GM12892 (cell line): ENCODE results near the gene BACE2.
"Not testable (repeated sequence)": the region's sequence is repeated elsewhere in the genome, so short reads cannot be mapped to it uniquely, and the experiment has no call there.

ENCODE experiments used
- DNase-seq: peaks from one replicate; pipeline ENCODE4 v3.0.0; 2011; ENCODE audit not compliant: insufficient read length
- FAIRE-seq: peaks from 2 replicates; lab custom pipeline; 2011; peaks lifted over from hg19 to GRCh38; lab: Jason Lieb, UNC
- POLR2A ChIP-seq: IDR thresholded peaks from 2 replicates; pipeline ENCODE4 v1.6.1; 2011; ENCODE audit warnings: low read depth, low read length, control low read depth
- POLR2AphosphoS5 ChIP-seq: IDR thresholded peaks from 2 replicates; pipeline ENCODE4 v1.6.1; 2011; ENCODE audit warnings: low read depth, low read length, control low read depth
- TAF1 ChIP-seq: IDR thresholded peaks from 2 replicates; pipeline ENCODE4 v1.6.1; 2011; ENCODE audit warnings: low read depth, mild to moderate bottlenecking, control low read depth, low read length, borderline replicate concordance

BACE2 gene

DNA sequence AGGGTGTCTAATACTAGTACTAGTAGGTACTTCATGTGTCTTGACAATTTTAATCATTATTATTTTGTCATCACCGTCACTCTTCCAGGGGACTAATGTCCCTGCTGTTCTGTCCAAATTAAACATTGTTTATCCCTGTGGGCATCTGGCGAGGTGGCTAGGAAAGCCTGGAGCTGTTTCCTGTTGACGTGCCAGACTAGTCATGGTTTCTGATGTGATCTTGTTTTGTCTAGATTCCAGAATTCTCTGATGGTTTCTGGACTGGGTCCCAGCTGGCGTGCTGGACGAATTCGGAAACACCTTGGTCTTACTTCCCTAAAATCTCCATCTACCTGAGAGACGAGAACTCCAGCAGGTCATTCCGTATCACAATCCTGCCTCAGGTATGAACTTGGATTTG lies 82.6 kb downstream of the BACE2 start:
- DNase-seq: no peak

DNA sequence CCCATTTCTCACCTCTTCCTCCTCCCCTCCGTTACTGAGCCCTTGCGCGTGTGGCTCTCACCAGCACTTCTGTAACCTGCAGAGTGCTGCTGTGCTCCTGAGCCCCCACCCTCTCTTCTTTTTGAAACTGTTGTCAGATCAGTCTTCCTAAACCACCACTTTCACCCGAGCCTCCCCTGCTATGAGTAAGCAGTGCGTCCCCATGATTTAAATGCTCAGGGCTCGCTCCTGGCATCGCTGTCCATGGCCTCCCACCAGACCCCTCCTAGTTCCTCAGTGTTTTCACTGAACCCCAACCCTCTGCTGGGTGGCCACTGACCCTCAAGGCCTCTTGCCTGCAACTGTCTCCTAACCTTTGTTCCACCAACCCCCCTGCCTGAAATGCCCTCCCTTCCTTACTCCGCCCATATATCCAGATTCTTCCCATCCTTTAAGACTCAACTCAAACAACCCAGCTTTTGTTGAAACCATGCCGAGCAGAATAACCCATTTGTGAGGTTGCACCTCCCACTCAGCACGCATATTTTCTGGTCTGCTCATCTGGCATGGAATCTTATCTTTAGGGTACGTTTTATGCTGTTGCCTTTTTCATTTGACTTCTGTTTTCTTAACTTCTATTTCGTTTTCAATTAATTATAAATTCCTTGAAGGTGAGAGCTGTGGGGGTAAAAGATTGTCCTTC lies 84.1 kb downstream of the BACE2 start:
- TF ChIP-seq TAF1: no peak
- FAIRE-seq: no peak
- DNase-seq: no peak

More for the DNA sequence above, 82.6 kb downstream of the BACE2 start:
- no peak for TF ChIP-seq POLR2A
- TF ChIP-seq TAF1: no peak
- TF ChIP-seq POLR2AphosphoS5: no peak
- no peak for FAIRE-seq

DNA sequence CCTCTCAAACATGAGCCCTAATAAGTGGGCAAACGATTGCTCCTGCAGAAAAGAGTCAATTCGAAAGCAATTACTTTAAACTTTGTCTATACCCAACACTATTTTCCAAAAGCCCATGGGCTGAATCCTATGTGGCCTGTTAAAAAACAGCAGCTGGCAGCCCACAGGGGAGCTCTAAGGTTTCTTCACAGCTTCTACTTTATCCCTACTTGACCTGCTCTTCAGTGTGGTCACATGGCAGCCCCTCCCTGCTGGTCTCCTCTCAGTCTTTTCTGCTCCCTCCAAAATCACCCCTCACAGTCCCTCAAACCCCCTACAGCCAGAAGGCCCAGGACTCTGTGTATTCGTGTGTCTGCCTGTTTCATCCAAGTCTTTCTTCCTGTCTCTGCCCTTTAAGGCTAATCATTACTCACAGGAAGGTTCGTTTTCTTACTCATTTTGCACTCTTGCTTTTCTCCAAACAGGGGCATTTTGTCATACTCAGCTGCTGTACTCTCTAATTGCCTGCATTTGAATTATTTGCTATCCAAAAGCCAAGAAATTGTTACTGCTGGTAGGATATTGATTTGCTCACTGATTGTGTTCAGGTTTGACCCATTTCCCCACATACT lies 86.2 kb downstream of the BACE2 start:
- DNase-seq: no peak
- no peak for FAIRE-seq

DNA sequence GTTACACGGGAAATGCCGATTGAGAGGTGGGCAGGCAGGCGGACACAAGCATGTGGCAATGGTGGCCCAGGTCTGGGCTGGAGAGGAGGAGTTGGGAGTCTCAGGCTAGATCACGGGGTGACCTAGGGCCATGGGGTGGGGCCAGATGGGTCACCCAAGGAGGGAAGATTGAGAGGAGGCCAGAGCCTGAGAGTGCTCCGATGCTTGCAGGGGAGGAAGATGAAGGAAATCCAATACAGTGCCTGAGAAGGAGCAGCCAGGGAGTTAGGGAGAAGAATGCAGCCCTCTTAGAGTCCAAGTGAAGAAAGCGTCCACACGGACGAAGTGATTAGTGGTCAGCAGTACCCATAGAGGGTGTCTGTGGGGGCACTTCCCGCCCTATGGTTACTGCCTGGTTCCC lies 87.2 kb downstream of the BACE2 start:
- DNase-seq (no peak), FAIRE-seq (no peak)
- TF ChIP-seq TAF1: no peak
- no peak for TF ChIP-seq POLR2AphosphoS5
- no peak for TF ChIP-seq POLR2A

More for the DNA sequence above, 86.2 kb downstream of the BACE2 start:
- TF ChIP-seq POLR2AphosphoS5: no peak
- no peak for TF ChIP-seq POLR2A
- no peak for TF ChIP-seq TAF1

DNA sequence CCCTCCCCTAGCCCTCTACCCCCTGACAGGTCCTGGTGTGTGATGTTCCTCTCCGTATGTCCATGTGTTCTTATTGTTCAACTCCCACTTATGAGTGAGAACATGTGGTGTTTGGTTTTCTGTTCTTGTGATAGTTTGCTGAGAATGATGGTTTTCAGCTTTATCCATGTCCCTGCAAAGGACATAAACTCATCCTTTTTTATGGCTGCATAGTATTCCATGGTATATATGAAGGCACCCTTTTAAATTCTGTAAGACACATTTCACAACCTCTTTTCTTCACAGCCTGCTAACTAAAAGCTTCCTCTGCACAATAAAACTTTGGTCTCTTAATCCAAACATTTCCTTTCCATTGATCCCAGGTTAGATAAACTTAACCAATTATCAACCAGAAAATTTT lies 88.3 kb downstream of the BACE2 start:
- not testable (repeated sequence) for FAIRE-seq, DNase-seq

DNA sequence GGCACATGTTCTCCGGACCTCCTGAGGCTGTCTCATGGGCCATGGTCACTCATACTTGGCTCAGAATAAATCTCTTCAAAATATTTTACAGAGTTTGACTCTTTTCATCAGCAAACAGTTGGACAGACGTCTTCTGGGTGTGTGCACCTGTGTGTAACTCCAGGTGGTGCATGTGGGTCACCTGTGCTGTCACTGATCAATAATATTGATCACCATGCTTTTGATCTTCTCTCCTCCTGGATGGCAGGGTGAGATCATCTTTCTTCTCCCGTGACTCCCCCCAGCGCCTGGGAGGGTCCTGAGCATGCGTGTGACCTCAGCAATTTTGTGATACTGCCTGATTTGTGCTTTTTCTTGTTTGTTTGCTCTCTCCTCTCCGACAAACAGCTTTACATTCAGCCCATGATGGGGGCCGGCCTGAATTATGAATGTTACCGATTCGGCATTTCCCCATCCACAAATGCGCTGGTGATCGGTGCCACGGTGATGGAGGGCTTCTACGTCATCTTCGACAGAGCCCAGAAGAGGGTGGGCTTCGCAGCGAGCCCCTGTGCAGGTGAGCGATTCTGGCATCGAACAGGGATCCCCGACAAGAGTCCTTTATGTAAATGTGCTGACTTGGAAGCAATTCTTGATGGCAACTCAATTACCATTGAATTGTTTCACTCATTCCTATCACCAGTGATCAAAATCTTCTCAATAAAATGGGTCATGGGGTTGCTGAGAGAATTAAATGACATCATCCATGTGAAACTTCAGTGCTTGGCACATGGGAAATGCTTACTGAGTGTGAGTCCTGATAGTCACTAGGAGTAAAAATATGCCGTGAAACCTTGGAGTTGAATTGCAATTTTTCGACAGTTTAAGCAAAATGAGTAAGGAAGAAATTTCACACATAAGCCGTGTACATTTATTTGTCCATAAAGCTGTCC lies 89.1 kb downstream of the BACE2 start:
- no peak for FAIRE-seq
- no peak for TF ChIP-seq TAF1
- no peak for TF ChIP-seq POLR2AphosphoS5
- no peak for TF ChIP-seq POLR2A
- DNase-seq: no peak

DNA sequence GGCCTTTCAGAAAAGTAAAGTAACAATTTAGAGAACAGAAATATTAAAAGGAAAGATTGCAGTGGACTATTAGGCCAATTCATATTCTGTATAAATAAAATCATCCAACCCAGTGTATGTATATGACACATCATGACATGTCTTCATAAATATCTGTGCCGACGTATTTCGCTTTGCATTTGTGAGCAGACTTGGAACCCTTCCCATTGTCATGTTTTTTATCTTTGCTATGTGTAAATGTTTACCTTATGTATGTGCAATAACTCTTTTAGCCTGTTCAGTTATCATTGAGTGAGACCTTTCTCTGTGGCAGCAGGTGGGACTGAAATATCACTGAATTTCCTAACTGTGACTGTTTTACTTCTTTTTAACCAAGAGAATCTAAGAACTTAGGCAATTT lies 90.7 kb downstream of the BACE2 start:
- FAIRE-seq (no peak), DNase-seq (no peak)
- TF ChIP-seq POLR2A: no peak
- no peak for TF ChIP-seq POLR2AphosphoS5
- TF ChIP-seq TAF1: no peak

DNA sequence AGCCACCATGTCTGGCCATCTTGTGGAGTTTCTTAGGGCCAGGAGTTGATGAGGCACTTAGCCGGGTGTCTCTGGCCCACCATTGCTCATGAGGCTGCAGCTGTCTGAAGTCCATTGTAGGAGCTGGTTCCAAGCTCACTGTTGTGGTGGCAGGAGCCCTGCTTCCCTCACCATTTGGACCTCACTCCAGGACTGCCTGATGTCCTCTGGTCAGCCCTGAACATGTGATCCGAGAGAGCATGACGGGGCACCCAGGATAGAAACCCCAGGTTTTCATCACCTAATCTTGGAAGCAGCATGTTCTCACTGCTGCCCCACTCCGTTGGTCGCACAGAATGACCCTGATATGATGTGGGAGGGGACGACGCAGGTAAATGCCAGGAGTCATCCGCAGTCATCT lies 92.5 kb downstream of the BACE2 start:
- TF ChIP-seq POLR2A (no peak), POLR2AphosphoS5 (no peak), TAF1 (no peak)
- FAIRE-seq: no peak

DNA sequence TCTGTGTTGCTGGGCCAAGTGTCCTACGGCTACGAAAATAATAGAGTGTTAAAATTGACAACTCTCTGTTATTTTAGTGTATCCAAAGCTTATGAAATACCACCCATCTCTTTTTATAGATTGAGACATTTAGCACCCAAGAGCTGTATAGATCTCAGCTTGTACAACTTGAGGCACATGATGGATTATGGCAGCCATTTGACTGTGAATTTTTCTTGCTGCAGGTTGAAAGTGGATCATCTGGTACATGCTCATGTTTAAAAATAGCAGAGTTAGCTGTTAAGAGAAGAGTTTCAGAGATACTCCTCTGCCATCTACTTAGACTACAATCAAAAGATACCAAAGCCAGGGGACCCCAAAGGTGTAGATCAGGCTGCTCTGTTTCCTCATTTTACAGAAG lies 99.4 kb downstream of the BACE2 start:
- DNase-seq: no peak
- no peak for FAIRE-seq
- no peak for TF ChIP-seq POLR2AphosphoS5
- no peak for TF ChIP-seq TAF1
- TF ChIP-seq POLR2A: no peak

More for the DNA sequence above, 92.5 kb downstream of the BACE2 start:
- no peak for DNase-seq

DNA sequence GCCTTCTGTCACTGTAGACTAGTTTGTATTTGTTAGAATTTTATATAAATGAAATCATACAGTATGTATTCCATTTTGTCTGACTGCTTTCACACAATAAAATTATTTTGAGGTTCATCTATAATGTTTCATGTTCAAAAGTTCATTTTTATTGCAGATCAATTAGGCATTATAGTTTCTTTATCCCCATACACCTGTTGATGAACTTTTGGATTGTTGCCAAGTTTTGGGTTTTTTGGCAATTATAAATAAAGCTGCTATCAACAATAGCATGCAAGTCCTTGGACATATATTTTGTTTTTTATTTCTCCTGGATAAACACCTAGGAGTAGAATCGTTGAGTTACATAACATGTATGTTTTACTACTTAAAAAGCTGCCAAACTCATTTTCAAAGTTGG lies 101.6 kb downstream of the BACE2 start:
- DNase-seq (no peak), FAIRE-seq (no peak)
- TF ChIP-seq POLR2AphosphoS5 (no peak), POLR2A (no peak), TAF1 (no peak)

DNA sequence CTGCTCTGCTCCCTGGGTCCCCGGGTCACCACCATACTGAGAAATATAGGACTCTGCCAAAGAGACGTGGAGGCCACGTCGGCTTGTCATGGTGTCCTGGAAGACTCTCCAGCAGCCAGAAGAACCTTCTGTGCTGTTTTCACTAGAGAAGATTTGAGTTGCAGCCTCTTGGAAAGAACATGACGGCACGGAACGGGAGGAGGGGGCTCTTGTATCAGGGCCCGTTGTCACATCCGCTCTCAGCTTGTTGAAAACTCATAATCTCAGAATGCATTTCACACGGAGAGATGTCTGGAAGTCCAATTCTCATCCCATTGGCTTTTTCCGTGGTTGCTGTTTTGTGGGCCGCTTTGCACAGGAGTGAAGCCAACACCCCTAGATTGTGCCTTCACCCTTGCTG lies 109.2 kb downstream of the BACE2 start:
- no peak for DNase-seq

More for the DNA sequence above, 109.2 kb downstream of the BACE2 start:
- no peak for TF ChIP-seq POLR2AphosphoS5
- no peak for TF ChIP-seq TAF1
- no peak for TF ChIP-seq POLR2A
- no peak for FAIRE-seq
